ENCODE data around the gene DDX1.

The DDX1 gene

DNA sequence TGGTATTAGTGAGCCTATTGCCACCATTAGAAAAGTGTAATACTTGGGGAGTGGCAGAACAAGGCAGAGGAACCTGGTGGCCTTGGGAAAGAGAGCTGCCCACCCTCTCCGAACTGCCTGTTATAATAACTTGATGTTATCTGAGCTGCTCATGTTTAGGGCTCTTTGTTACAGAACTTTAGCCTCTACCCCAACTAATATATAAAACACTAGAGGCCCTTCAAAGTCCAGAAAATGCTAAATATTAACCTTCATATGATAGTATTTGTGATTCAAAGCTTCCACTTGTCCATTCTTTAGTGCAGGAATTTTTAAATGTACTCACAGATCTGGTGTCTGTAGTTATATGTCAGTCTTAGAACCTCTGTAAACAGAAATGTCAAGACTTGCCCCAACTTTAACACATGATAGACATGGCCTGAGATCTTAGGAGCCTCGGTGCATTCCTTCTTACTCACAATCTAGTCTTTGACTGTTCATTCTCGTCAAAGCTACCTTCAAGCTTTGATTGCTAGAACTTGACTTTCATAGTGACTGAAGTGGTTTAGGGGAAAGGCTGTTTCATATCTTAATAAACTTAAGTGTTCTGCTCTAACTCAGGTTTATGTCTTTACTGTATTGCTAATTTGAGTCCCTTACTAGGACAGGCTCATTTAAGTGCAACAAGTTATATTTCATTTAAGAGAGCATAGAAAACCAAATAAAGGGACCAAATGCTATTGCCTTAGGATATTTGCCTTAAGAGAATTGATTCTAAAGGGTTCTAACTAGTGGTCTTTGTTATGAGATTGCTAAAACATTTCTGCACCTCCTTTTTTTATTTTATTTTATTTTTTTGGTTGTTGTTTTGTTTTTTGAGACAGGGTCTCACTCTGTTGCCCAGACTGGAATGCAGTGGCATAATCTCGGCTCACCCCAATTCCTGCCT is 41.6 kb downstream of the DDX1 start:
- TF ChIP-seq GATA2 (IDR thresholded peaks at IDR 0.05; ENCODE audit: low read depth, low read length): no peak
- no peak for TF ChIP-seq GATA3 (IDR thresholded peaks at IDR 0.05; ENCODE audit: low read depth, low read length)

DNA sequence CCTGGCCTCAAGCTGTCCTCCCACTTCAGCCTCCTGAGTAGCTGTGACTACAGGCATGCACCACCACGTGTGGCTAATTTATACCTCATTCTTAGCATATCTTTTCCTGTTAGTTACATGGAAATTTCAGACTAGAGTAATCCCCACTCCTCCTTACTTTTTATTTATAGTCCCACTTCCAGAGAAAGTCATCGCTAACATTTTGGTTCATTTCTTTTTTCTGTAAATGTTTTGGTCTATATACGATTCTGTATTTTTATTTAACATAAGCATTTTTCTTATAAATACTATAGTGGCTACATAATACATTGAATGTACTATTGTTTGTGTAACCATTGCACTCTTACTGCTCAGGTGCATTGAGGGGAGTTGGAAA is 42.3 kb downstream of the DDX1 start:
- no peak for TF ChIP-seq GATA3 (IDR thresholded peaks at IDR 0.05; ENCODE audit: low read depth, low read length)

DNA sequence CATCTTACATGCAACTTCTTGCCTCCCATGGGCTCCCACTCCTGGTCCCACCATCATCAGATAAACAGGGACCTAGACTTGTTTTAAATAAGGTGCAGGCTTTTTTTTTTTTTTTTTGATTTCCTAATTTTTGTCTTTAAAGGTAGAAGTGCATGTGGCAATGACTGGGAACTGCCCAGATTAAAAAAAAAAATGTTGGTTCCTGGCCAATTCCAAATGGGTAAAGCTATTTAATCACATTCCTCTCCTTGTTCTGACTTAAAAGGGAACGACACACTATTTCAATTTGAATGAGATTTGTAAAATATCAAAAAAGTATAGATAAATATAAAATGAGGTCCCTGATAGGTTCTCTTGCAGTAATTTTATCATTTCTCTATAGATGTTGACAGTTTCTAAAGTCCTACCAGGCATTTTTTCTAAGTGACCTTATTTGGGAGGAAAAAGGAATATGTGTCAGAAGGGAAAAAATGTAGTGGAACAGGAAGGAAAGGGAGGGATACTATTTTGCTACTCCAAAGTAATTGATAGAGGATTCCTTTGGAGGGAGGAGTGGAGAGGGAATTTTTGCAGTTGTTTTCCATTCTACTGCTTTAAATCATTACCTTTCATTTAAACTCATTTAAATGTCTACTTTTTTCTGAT is 43.3 kb downstream of the DDX1 start:
- no peak for TF ChIP-seq GATA3 (IDR thresholded peaks at IDR 0.05; ENCODE audit: low read depth, low read length)

DNA sequence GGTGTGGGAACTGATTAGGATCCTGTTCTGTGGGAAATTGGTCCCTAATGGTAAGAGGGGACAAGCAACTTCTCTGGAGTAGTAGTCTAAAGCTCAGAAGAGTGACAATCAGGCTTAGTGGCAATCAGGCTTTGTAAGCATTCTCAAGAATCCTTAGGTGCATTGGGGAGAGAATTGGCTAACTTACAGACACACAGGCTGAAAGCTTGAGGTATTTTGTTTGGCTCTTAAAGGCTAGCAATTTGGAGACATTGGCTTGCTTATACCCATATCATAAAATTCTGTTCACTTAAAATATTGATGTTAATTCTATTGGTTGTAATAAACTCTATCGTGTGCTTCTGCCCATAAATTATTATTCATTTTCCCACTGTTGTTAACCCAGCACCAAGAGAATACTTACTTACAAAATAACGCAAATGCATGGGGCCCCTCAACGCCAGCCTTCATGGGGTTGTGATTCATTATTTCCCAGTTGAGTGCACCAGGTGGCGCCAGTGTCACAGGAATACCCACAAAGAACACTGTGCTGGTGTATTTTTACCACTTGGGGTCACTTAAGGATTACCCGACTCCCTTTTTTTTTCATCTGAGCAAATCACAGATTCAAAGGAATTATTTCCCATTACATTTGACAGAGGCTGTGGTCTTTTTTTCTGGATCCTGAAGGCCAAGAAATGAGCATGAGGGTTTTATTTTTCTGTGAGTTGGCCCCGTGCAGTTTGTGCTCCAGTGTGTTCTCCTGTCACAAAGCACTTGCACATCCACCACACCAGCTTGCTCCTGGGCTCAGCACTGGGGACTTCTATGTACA is 45.5 kb downstream of the DDX1 start:
- TF ChIP-seq GATA2 (IDR thresholded peaks at IDR 0.05; ENCODE audit: low read depth, low read length) (no peak), GATA3 (IDR thresholded peaks at IDR 0.05; ENCODE audit: low read depth, low read length) (no peak)

DNA sequence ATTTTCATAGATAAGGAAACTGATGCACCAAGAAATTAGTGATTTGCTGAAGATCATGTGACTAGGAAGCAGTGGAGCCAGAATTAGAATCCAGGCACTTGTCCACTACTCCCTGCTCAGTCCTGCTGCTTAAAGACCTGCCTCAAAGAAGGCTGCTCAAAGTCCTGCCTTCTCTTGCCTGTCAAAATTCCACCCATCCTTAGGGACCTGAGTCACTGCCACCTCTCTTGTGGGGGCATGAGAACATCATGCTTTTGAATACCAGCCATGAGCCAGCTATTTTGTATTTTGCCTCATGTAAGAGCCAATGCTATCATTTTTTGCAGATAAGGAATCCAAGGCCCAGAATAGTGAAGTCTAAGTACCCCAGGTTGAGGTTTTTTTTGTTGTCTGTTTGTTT is 47.1 kb downstream of the DDX1 start:
- TF ChIP-seq GATA3 (IDR thresholded peaks at IDR 0.05; ENCODE audit: low read depth, low read length) (no peak), GATA2 (IDR thresholded peaks at IDR 0.05; ENCODE audit: low read depth, low read length) (no peak)

DNA sequence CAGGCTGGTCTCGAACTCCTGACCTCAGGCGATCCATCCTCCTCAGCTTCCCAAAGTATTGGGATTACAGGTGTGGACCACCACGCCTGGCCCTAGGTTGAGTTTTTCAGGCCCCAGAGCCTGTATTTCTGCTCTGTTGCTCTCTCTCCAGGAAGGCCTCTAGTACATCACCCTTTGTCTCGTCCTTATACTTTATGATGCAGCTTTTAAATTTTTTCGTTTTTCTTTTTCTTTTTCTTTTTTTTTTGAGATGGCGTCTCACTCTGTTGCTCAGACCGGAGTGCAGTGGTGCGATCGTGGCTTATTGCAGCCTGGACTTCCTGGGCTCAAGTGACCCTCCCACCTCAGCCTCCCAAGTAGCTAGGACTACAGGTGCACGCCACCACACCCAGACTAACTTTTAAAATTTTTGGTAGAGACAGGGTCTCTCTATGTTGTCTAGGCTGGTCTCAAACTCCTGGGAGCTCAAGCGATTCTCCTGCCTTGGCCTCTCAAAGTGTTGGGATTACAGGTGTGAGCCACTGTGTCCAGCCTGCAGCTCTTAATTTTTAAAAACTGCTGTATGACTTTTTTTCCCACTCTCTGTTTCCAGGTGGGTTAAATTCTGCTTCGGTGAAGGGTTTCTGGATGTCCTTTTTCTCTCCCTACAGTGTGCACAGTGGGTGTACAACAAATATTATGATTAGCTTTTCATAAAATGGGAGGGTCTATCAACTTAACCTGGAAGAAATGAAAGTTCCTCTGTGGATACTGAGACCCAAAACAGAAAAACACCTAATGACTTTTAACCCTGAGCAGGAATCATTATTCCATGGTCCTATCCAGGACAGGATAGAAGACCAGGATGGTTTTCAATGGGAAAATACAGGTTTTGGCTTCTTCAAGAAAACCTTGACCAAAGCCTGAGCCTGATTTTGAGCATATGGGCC is 47.9 kb downstream of the DDX1 start:
- TF ChIP-seq GATA3 (IDR thresholded peaks at IDR 0.05; ENCODE audit: low read depth, low read length): no peak
- TF ChIP-seq GATA2 (IDR thresholded peaks at IDR 0.05; ENCODE audit: low read depth, low read length): no peak

DNA sequence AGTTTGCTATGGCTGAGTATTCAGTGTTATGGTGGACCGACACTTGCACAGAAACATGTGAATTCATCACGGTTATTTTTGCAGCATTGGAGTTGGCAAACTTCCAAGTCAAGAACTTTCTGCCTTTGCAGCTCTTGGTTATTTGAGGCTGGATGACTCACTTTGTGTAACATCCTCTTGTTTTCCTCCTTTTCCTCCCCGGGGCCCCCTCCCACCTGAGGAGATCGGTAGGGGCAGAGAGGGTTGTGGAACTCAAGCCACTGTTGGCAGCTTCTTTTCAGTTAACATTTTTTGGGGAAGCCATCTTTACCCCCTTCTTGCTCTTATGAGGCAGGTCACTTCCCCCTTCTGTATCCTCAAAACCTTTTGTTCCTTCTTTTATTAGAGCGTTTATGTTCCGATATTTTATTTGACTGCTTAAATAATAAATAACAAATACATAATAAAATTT is 48.6 kb downstream of the DDX1 start:
- TF ChIP-seq GATA3 (IDR thresholded peaks at IDR 0.05; ENCODE audit: low read depth, low read length) (no peak), GATA2 (IDR thresholded peaks at IDR 0.05; ENCODE audit: low read depth, low read length) (no peak)

DNA sequence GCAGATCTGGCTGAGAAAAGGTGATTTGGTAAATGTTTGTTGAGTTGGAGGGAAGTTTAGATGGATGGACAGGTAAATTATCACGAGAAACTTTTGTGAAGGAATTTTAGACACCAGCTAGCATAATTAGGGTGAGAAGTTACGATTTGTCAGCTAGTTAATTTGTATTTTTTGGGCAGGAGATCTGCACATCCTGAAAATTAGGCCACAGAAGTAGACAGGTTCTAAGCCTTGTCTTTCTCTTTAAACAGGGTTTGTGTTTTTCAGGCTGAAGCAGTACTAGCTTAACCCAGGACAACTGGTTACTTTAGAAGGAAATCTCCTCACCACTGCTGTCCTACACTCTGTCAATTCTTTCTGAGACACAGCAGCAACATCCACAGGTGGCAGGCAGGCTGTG is 49.1 kb downstream of the DDX1 start:
- TF ChIP-seq GATA2 (IDR thresholded peaks at IDR 0.05; ENCODE audit: low read depth, low read length) (no peak), GATA3 (IDR thresholded peaks at IDR 0.05; ENCODE audit: low read depth, low read length) (no peak)

DNA sequence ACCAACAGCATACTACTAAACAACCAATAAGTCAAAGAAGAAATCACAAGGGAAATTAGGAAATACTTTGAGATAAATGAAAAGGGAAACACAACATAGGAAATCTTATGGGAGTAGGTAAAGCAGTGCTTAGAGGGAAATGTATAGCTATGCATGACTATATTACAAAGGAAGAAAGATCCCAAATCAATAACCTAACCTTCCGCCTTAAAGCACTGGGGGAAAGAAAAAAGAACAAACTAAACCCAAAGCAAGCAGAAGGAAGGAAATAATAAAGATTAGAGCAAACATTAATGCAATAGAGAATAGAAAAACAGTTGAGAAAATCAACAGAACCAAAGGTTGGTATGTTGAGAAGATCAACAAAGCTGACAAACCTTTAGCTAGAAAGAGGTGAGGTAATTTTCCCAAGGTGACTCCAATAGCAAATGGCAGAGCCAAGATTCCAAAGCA is 49.9 kb downstream of the DDX1 start:
- TF ChIP-seq GATA2 (IDR thresholded peaks at IDR 0.05; ENCODE audit: low read depth, low read length) (no peak), GATA3 (IDR thresholded peaks at IDR 0.05; ENCODE audit: low read depth, low read length) (no peak)

DNA sequence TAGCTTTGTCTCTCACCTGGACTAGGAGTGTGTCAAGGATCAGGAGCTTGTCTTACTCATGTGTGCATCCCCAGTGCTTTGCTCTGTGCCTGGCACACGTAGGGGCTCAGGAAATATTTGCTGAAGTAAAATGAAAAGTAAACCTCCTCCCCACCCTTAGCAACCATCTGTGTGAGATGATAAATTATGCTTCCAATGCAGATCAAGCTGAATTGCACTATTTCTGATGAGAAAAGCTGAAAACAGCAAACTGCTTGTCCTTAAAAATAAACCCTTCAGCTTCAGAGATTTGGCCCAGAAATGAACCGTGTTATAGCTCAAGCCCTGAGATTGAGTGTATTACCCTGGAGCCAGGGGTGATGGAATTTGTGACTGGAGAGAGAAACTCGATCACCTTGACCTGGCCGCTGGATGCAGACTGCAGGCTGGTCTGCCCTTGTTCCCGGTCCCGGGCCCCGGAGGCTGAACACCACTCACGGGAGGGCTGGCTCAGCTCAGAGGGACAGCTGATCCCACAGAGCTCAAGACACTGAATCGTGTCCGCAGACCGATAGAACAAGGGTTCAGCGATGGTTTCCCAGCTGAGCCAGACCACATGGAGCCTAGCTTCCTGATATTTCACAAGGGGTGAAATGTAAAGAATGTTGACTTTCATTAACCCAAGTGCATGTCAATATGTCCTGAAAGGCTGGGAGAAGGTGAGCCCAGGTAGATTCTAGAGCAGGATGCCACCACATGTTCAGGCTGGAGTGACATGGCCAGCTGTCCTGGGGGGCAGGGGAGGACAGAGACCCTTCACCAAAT is 50.5 kb downstream of the DDX1 start:
- no peak for TF ChIP-seq GATA2 (IDR thresholded peaks at IDR 0.05; ENCODE audit: low read depth, low read length)
- TF ChIP-seq GATA3 (IDR thresholded peaks at IDR 0.05; ENCODE audit: low read depth, low read length): no peak

DNA sequence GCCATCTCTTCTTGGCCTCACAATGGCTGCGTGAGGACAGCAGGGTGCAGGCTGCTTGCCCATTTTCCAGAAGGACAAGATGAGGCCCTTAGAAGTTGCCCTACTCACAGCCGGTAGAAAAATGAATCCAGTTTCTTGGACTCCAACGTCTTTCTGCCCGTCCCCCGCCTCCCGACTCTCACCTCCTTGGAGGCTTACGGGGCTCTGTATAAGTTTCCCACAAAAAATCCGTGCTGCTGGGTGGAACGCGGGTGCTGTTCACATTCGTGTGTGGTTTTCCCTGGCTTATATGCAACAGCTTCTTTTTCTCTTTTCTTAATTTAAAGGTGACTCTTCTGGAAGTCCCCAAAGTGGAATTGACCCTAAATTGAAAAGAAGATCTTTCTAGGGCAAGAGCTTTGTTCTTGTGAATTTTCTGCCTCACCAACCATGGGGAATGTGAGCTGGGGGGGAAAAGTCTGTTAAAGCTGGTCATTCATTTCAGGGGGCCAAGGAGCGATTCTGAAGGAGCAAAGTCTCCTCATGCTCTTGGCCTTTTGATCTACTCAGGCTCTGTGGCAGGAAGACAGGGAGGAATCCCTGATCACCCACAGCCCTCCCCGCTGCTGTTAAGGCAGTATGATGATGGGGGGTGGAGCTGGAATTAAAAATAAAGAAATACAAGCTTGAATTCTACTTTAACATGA is 51.3 kb downstream of the DDX1 start:
- TF ChIP-seq GATA3 (IDR thresholded peaks at IDR 0.05; ENCODE audit: low read depth, low read length) (no peak), GATA2 (IDR thresholded peaks at IDR 0.05; ENCODE audit: low read depth, low read length) (no peak)

Data from SH-SY5Y (cell line).